HepG2 (cell line): ENCODE measurements around the gene SLC29A1. TPM values are rescaled to one million over a fixed set of nuclear protein-coding genes. Genes with fewer than 3 reads are reported as not detected.
A peak's percentile ranks its signal among the peaks of the same experiment; 100 is the strongest.

Source experiments
- AKAP8 ChIP-seq: sonication (generic); formaldehyde crosslinking; IDR thresholded peaks from 2 replicates; pipeline ENCODE4 v1.5.1; 2020; ENCODE audit warnings: mild to moderate bottlenecking, missing genetic modification reagents
- CCDC6 ChIP-seq: sonication (generic); formaldehyde crosslinking; IDR thresholded peaks from 2 replicates; pipeline ENCODE4 v1.8.1; 2022; ENCODE audit warnings: mild to moderate bottlenecking, missing genetic modification reagents, moderate library complexity
- ELF1 ChIP-seq: sonication (generic); formaldehyde crosslinking; IDR thresholded peaks from 2 replicates; pipeline ENCODE4 v1.4.0; 2020; ENCODE audit warnings: missing genetic modification reagents
- FOXK2 ChIP-seq: fragments of 450-650 bp; IDR thresholded peaks from 2 replicates; pipeline ENCODE4 v1.6.1; 2016
- GLI4 ChIP-seq: sonication (generic); formaldehyde crosslinking; IDR thresholded peaks from 2 replicates; pipeline ENCODE4 v1.5.1; 2020; ENCODE audit warnings: missing genetic modification reagents, mild to moderate bottlenecking, moderate library complexity, borderline replicate concordance
- HOXA7 ChIP-seq: sonication (generic); formaldehyde crosslinking; IDR thresholded peaks from 2 replicates; pipeline ENCODE4 v1.8.1; 2022; ENCODE audit warnings: mild to moderate bottlenecking, missing genetic modification reagents, moderate library complexity
- MBNL3 ChIP-seq: fragments of 250-450 bp; sonication (Bioruptor Pico); conservative IDR thresholded peaks from 2 replicates; pipeline ENCODE4 v1.8.0; 2022; ENCODE audit warnings: mild to moderate bottlenecking, inconsistent platforms
- SAP130 ChIP-seq: IDR thresholded peaks from 2 replicates; pipeline ENCODE4 v1.6.1; 2016; ENCODE audit warnings: low read depth
- SOX5 ChIP-seq: IDR thresholded peaks from 2 replicates; pipeline ENCODE4 v1.6.1; 2016; ENCODE audit warnings: borderline replicate concordance
- TOPORS ChIP-seq: sonication (generic); formaldehyde crosslinking; IDR thresholded peaks from 2 replicates; pipeline ENCODE4 v1.8.0; 2023; ENCODE audit warnings: mild to moderate bottlenecking, missing genetic modification reagents
- ZBTB39 ChIP-seq: sonication (generic); formaldehyde crosslinking; IDR thresholded peaks from 2 replicates; pipeline ENCODE4 v1.5.0; 2020; ENCODE audit warnings: missing genetic modification reagents
- ZNF275 ChIP-seq: sonication (generic); formaldehyde crosslinking; IDR thresholded peaks from 2 replicates; pipeline ENCODE4 v1.8.0; 2022; ENCODE audit warnings: missing genetic modification reagents, mild to moderate bottlenecking, inconsistent platforms, borderline replicate concordance
- ZNF281 ChIP-seq: sonication (generic); formaldehyde crosslinking; IDR thresholded peaks from 2 replicates; pipeline ENCODE4 v1.4.0; 2020; ENCODE audit warnings: missing genetic modification reagents, borderline replicate concordance
- ZNF512 ChIP-seq: sonication (generic); formaldehyde crosslinking; IDR thresholded peaks from 2 replicates; pipeline ENCODE4 v1.4.0; 2020; ENCODE audit warnings: mild to moderate bottlenecking, missing genetic modification reagents
- ZNF619 ChIP-seq: sonication (generic); formaldehyde crosslinking; IDR thresholded peaks from 2 replicates; pipeline ENCODE4 v1.4.0; 2020; ENCODE audit warnings: mild to moderate bottlenecking, missing genetic modification reagents
- ZNF629 ChIP-seq: sonication (generic); formaldehyde crosslinking; conservative IDR thresholded peaks from 2 replicates; pipeline ENCODE4 v1.5.0; 2020; ENCODE audit warnings: missing genetic modification reagents
- ZNF644 ChIP-seq: IDR thresholded peaks from 2 replicates; pipeline ENCODE4 v1.6.1; 2016; ENCODE audit warnings: low read depth
- ZNF784 ChIP-seq: sonication (generic); formaldehyde crosslinking; IDR thresholded peaks from 2 replicates; pipeline ENCODE4 v1.5.1; 2020; ENCODE audit warnings: missing genetic modification reagents, mild to moderate bottlenecking, borderline replicate concordance
- polyA plus RNA-seq, 8 experiments: library from polyadenylated mRNA; depleted of rRNA in 3 of 8; stranded (reverse) in 7 of 8; unstranded in 1 of 8; fragments of >200 nt; fragmentation: Illumina TruSeq in 4 of 8; extraction: Trizol in 4 of 8; gene quantifications; 2 replicates each; pipeline versions ENCODE4 v1.2.1 to v1.2.3, GENCODE V29; 2011 to 2016; ENCODE audit warnings: low read depth in 4 of 8, missing spikeins in 1 of 8, mixed read lengths in 1 of 8; ENCODE audit not compliant: insufficient read depth in 1 of 8
- total RNA-seq, 5 experiments: library from RNA; depleted of rRNA; stranded (reverse); fragments of >200 nt; fragmentation: Illumina TruSeq; extraction: Trizol; gene quantifications; 2 replicates each; pipeline ENCODE4 v1.2.3, GENCODE V29; 2016; ENCODE audit warnings: low read depth in 1 of 5

SLC29A1 gene
- total and polyA plus RNA-seq, 2 of the 13 experiments (the other 11 are each of a cell fraction or from before 2014, with no cell fraction given): 43.2 to 106 TPM

GRCh38 chr6:44179072-44179536 is 44.3 kb upstream of the SLC29A1 start (continued):
- no peak for TF ChIP-seq ZNF784 (CRISPR knock-in tag)
- peak; percentile 70; the same call in 1 of the 2 replicates for TF ChIP-seq SOX5 (CRISPR knock-in tag)
- TF ChIP-seq ZNF281 (CRISPR knock-in tag): peak; percentile 65; the same call in 1 of the 2 replicates
- no peak for TF ChIP-seq ZNF619 (CRISPR knock-in tag)
- TF ChIP-seq MBNL3 (CRISPR knock-in tag): no peak
- TF ChIP-seq SAP130 (CRISPR knock-in tag): peak; percentile 46
- no peak for TF ChIP-seq ZNF512 (CRISPR knock-in tag)
- no peak for TF ChIP-seq ZBTB39 (CRISPR knock-in tag)
- no peak for TF ChIP-seq ELF1 (CRISPR knock-in tag)
- no peak for TF ChIP-seq FOXK2
- TF ChIP-seq CCDC6 (CRISPR knock-in tag): no peak
- TF ChIP-seq ZNF629 (CRISPR knock-in tag): no peak
- TF ChIP-seq GLI4 (CRISPR knock-in tag): no peak
- no peak for TF ChIP-seq AKAP8
- no peak for TF ChIP-seq ZNF275
- no peak for TF ChIP-seq HOXA7
- no peak for TF ChIP-seq TOPORS
- TF ChIP-seq ZNF644 (CRISPR knock-in tag): 0 out of 2 replicates have a peak, but pooled peaks have one; percentile 8
